Measurements from ENCODE around the gene SMARCD3.

The SMARCD3 gene

GRCh38 chr7:151233804-151234203, 14.7 kb downstream of the SMARCD3 start:
- DNase-seq = no peak

- DNase-seq = peak; percentile 82
Observed at GRCh38 chr7:151232917-151233701, 15.4 kb downstream of the SMARCD3 start.

GRCh38 chr7:151232091-151232916, 16.2 kb downstream of the SMARCD3 start, which contains the start of gene CHPF2:
TSS of gene CHPF2 (plus strand) at chr7:151232483. CDS start at chr7:151234012, 1,529 bp downstream.
- DNase-seq = peak; percentile 85

GRCh38 chr7:151231080-151231479, 17.4 kb downstream of the SMARCD3 start:
- DNase-seq = no peak

- DNase-seq = no peak
Observed at GRCh38 chr7:151229249-151229648, 19.2 kb downstream of the SMARCD3 start.

- DNase-seq = no peak
Observed at GRCh38 chr7:151228024-151228866, 20.2 kb downstream of the SMARCD3 start.

- DNase-seq = peak; percentile 98
Observed at GRCh38 chr7:151226875-151227782, 21.4 kb downstream of the SMARCD3 start, which contains the start of gene ABCF2. TSS of gene ABCF2 (minus strand) at chr7:151227205. CDS start at chr7:151226458, 747 bp downstream.

- DNase-seq = no peak
Observed at GRCh38 chr7:151226560-151226874, 22.0 kb downstream of the SMARCD3 start.

GRCh38 chr7:151225948-151226510, 22.5 kb downstream of the SMARCD3 start:
- DNase-seq = no peak

- DNase-seq = no peak
Observed at GRCh38 chr7:151223728-151224127, 24.8 kb downstream of the SMARCD3 start.

GRCh38 chr7:151218170-151218569, 30.3 kb downstream of the SMARCD3 start:
- no peak for DNase-seq

- DNase-seq = no peak
Observed at GRCh38 chr7:151215396-151215795, 33.1 kb downstream of the SMARCD3 start.

- no peak for DNase-seq
Observed at GRCh38 chr7:151213826-151214225, 34.7 kb downstream of the SMARCD3 start.

- DNase-seq = no peak
Observed at GRCh38 chr7:151212626-151213025, 35.9 kb downstream of the SMARCD3 start.

GRCh38 chr7:151211155-151211772, 37.2 kb downstream of the SMARCD3 start:
- no peak for DNase-seq

- DNase-seq = no peak
Observed at GRCh38 chr7:151210087-151210854, 38.2 kb downstream of the SMARCD3 start, which contains the start of gene H2BK1. TSS of gene H2BK1 (minus strand) at chr7:151210488. CDS start at chr7:151210318, 170 bp downstream.

GRCh38 chr7:151209588-151209987, 38.9 kb downstream of the SMARCD3 start:
- no peak for DNase-seq

GRCh38 chr7:151208253-151208862, 40.1 kb downstream of the SMARCD3 start:
- no peak for DNase-seq

GRCh38 chr7:151207804-151208203, 40.7 kb downstream of the SMARCD3 start:
- no peak for DNase-seq

- no peak for DNase-seq
Observed at GRCh38 chr7:151207315-151207714, 41.2 kb downstream of the SMARCD3 start.
